GM23338 (cell line): ENCODE data around the gene MFAP4. TPM values are rescaled to one million over a fixed set of nuclear protein-coding genes. Genes with fewer than 3 reads are reported as not detected.

Experiments used
- ATAC-seq: fragments of 200-7000 bp; cut with Tn5 transposase; 3 replicates; pipeline ENCODE4 v1.9.1; 2020
- DNase-seq: peaks from one replicate; pipeline ENCODE4 v3.0.0-alpha.2; 2015; ENCODE audit warnings: low spot score
- H2AFZ ChIP-seq: fragments of 200-600 bp; sonication (generic); 2 replicates; pipeline ENCODE4 v1.8.0; 2016; ENCODE audit warnings: antibody characterized with exemption, mild to moderate bottlenecking, moderate library complexity
- H3F3A ChIP-seq: fragments of 200-600 bp; sonication (generic); replicated peaks from 2 replicates; pipeline ENCODE4 v1.8.0; 2017; ENCODE audit warnings: antibody characterized with exemption, mixed run types, low read depth
- H3K27ac ChIP-seq: fragments of 200-600 bp; sonication (generic); 2 replicates; pipeline ENCODE4 v1.6.1; 2016; ENCODE audit warnings: low read depth
- H3K27me3 ChIP-seq: fragments of 200-600 bp; sonication (generic); 2 replicates; pipeline ENCODE4 v1.8.0; 2016; ENCODE audit warnings: mild to moderate bottlenecking, mixed run types, moderate library complexity; ENCODE audit not compliant: insufficient read depth
- H3K36me3 ChIP-seq: fragments of 200-600 bp; sonication (generic); 2 replicates; pipeline ENCODE4 v1.8.0; 2016; ENCODE audit warnings: mild to moderate bottlenecking; ENCODE audit not compliant: insufficient read depth
- H3K4me1 ChIP-seq: fragments of 200-600 bp; sonication (generic); 2 replicates; pipeline ENCODE4 v1.8.0; 2016; ENCODE audit warnings: mild to moderate bottlenecking, moderate library complexity; ENCODE audit not compliant: insufficient read depth
- H3K4me2 ChIP-seq: fragments of 200-600 bp; sonication (generic); 2 replicates; pipeline ENCODE4 v1.7.1; 2017; ENCODE audit warnings: mixed run types
- H3K4me3 ChIP-seq: fragments of 200-600 bp; sonication (generic); 2 replicates; pipeline ENCODE4 v1.6.1; 2016; ENCODE audit warnings: mixed run types
- H3K79me2 ChIP-seq: fragments of 200-600 bp; sonication (generic); replicated peaks from 2 replicates; pipeline ENCODE4 v1.8.0; 2017; ENCODE audit warnings: mild to moderate bottlenecking; ENCODE audit not compliant: insufficient read depth
- H3K9me2 ChIP-seq: fragments of 200-600 bp; sonication (generic); 2 replicates; pipeline ENCODE4 v1.8.0; 2017; ENCODE audit not compliant: insufficient read depth
- H4K20me1 ChIP-seq: fragments of 200-600 bp; sonication (generic); replicated peaks from 2 replicates; pipeline ENCODE4 v1.8.0; 2017; ENCODE audit warnings: mild to moderate bottlenecking; ENCODE audit not compliant: insufficient read depth
- H3K27ac Mint-ChIP-seq: 2 replicates; pipeline ENCODE4 v1.8.0; 2020; ENCODE audit warnings: inconsistent platforms, mild to moderate bottlenecking, moderate library complexity, mixed read lengths
- H3K27me3 Mint-ChIP-seq: 3 replicates; pipeline ENCODE4 v1.8.0; 2022; ENCODE audit warnings: low read depth, mild to moderate bottlenecking, moderate library complexity, mixed read lengths, inconsistent platforms; ENCODE audit not compliant: insufficient read depth, poor library complexity
- H3K36me3 Mint-ChIP-seq: 3 replicates; pipeline ENCODE4 v1.8.0; 2021; ENCODE audit warnings: low read depth, mild to moderate bottlenecking, inconsistent platforms, moderate library complexity, mixed read lengths
- H3K4me1 Mint-ChIP-seq: 3 replicates; pipeline ENCODE4 v1.8.0; 2020; ENCODE audit warnings: mild to moderate bottlenecking, inconsistent platforms, mixed read lengths
- H3K4me3 Mint-ChIP-seq: 3 replicates; pipeline ENCODE4 v1.8.0; 2021; ENCODE audit warnings: moderate library complexity, mild to moderate bottlenecking, inconsistent platforms, mixed read lengths
- H3K9me3 Mint-ChIP-seq: 3 replicates; pipeline ENCODE4 v1.8.0; 2020; ENCODE audit warnings: moderate library complexity, mild to moderate bottlenecking, inconsistent platforms, mixed read lengths
- CREB1 ChIP-seq: fragments of 250-450 bp; sonication (Bioruptor Pico); IDR thresholded peaks from 2 replicates; pipeline ENCODE4 v1.5.0; 2020; ENCODE audit warnings: low read depth, mild to moderate bottlenecking, moderate library complexity
- CTCF ChIP-seq, 2 experiments: fragments of 200-600 bp in 1 of 2; sonication (generic) in 1 of 2; conservative IDR thresholded peaks; 2 replicates each; pipeline versions ENCODE4 v1.5.1 to v1.6.1; 2016 to 2017; ENCODE audit warnings: antibody characterized with exemption in 2 of 2, low read depth in 2 of 2, mild to moderate bottlenecking in 2 of 2, moderate library complexity in 1 of 2
- ETS1 ChIP-seq: IDR thresholded peaks from 2 replicates; pipeline ENCODE4 v1.6.1; 2016; ENCODE audit warnings: antibody characterized with exemption
- EZH2 ChIP-seq: fragments of 200-600 bp; sonication (generic); IDR thresholded peaks from one replicate; pipeline ENCODE4 v1.8.0; 2017; ENCODE audit warnings: antibody characterized with exemption, mild to moderate bottlenecking, low read depth; ENCODE audit not compliant: unreplicated experiment
- EZH2phosphoT487 ChIP-seq: fragments of 200-600 bp; sonication (generic); IDR thresholded peaks from one replicate; pipeline ENCODE4 v1.8.1; 2018; ENCODE audit warnings: antibody characterized with exemption; ENCODE audit not compliant: unreplicated experiment
- JUNB ChIP-seq: IDR thresholded peaks from one replicate; pipeline ENCODE4 v1.6.1; 2016; ENCODE audit warnings: antibody characterized with exemption; ENCODE audit not compliant: unreplicated experiment
- NANOG ChIP-seq: IDR thresholded peaks from 2 replicates; pipeline ENCODE4 v1.6.1; 2016; ENCODE audit warnings: antibody characterized with exemption, borderline replicate concordance
- POLR2AphosphoS5 ChIP-seq: IDR thresholded peaks from 2 replicates; pipeline ENCODE4 v1.6.1; 2016; ENCODE audit warnings: antibody characterized with exemption, low read depth
- STAT1 ChIP-seq: IDR thresholded peaks from one replicate; pipeline ENCODE4 v1.6.1; 2016; ENCODE audit warnings: antibody characterized with exemption; ENCODE audit not compliant: unreplicated experiment
- ZNF114 ChIP-seq: fragments of 250-450 bp; sonication (Bioruptor Pico); IDR thresholded peaks from 2 replicates; pipeline ENCODE4 v1.5.0; 2020; ENCODE audit warnings: mild to moderate bottlenecking, moderate library complexity
- ZNF331 ChIP-seq: fragments of 250-450 bp; sonication (Bioruptor Pico); IDR thresholded peaks from 2 replicates; pipeline ENCODE4 v1.5.0; 2020; ENCODE audit warnings: low read depth, mild to moderate bottlenecking, moderate library complexity
- polyA plus RNA-seq: library from polyadenylated mRNA; unstranded; fragments of >200 nt; fragmentation: Nextera tagmentation; extraction: Ambion mirVana; gene quantifications from 2 replicates; pipeline ENCODE4 v1.2.1, GENCODE V29; 2016
- total RNA-seq: library from RNA; depleted of rRNA; stranded (reverse); fragments of >200 nt; shearing (Covaris generic); gene quantifications from 2 replicates; pipeline ENCODE4 v1.2.3, GENCODE V29; 2014
- TF ChIP-seq, protein P1 (sequence below): IDR thresholded peaks from one replicate; pipeline ENCODE4 v1.6.1; 2018; ENCODE audit warnings: antibody characterized with exemption; ENCODE audit not compliant: unreplicated experiment
- TF ChIP-seq, protein P2 (sequence below): fragments of 250-450 bp; sonication (Bioruptor Pico); IDR thresholded peaks from 2 replicates; pipeline ENCODE4 v1.5.0; 2020; ENCODE audit warnings: mild to moderate bottlenecking, moderate library complexity

MFAP4 gene
- total and polyA plus RNA-seq, 2 experiments from 2014 or later: 7.7 to 9.7 TPM

GRCh38 chr17:19369846-19370492 lies 17.0 kb downstream of the MFAP4 start:
- no peak overlapping the region for H3K4me3 ChIP-seq
- ATAC-seq (no peak), DNase-seq (no peak)
- Mint-ChIP-seq H3K4me3 (no peak overlapping the region; the same call in 2 of the 3 replicates), H3K36me3 (no peaks in the 10 kb centered on the region; the same call in 2 of the 3 replicates), H3K4me1 (peaks cover 12% of the 10 kb centered on the region), H3K27me3 (peaks cover 5% of the 10 kb centered on the region), H3K9me3 (no peaks in the 10 kb centered on the region; the same call in 2 of the 3 replicates), H3K27ac (no peak overlapping the region)
- no peaks in the 10 kb centered on the region for H3K9me2 ChIP-seq
- no peaks in the 10 kb centered on the region for H3F3A ChIP-seq
- peaks cover 5% of the 10 kb centered on the region for H3K4me1 ChIP-seq
- no peak overlapping the region for H3K4me2 ChIP-seq
- no peaks in the 10 kb centered on the region for H3K27me3 ChIP-seq
- no peaks in the 10 kb centered on the region for H4K20me1 ChIP-seq
- no peak overlapping the region for H2AFZ ChIP-seq
- 0 out of 2 replicates have a peak, but pooled peaks cover 3% of the 10 kb centered on the region for H3K79me2 ChIP-seq
- no peaks in the 10 kb centered on the region for H3K36me3 ChIP-seq
- no peak overlapping the region for H3K27ac ChIP-seq
- TF ChIP-seq CREB1 (CRISPR knock-in tag) (no peak), EZH2phosphoT487 (no peak), STAT1 (no peak), ZNF331 (CRISPR knock-in tag) (no peak), ZNF114 (CRISPR knock-in tag) (no peak), CTCF (conservative IDR thresholded peaks at IDR 0.05; ENCODE audit: low read depth in 2 of 2) (no peak), POLR2AphosphoS5 (no peak), NANOG (no peak), JUNB (no peak), ETS1 (no peak), EZH2 (no peak)
- TF ChIP-seq, protein P1, sequence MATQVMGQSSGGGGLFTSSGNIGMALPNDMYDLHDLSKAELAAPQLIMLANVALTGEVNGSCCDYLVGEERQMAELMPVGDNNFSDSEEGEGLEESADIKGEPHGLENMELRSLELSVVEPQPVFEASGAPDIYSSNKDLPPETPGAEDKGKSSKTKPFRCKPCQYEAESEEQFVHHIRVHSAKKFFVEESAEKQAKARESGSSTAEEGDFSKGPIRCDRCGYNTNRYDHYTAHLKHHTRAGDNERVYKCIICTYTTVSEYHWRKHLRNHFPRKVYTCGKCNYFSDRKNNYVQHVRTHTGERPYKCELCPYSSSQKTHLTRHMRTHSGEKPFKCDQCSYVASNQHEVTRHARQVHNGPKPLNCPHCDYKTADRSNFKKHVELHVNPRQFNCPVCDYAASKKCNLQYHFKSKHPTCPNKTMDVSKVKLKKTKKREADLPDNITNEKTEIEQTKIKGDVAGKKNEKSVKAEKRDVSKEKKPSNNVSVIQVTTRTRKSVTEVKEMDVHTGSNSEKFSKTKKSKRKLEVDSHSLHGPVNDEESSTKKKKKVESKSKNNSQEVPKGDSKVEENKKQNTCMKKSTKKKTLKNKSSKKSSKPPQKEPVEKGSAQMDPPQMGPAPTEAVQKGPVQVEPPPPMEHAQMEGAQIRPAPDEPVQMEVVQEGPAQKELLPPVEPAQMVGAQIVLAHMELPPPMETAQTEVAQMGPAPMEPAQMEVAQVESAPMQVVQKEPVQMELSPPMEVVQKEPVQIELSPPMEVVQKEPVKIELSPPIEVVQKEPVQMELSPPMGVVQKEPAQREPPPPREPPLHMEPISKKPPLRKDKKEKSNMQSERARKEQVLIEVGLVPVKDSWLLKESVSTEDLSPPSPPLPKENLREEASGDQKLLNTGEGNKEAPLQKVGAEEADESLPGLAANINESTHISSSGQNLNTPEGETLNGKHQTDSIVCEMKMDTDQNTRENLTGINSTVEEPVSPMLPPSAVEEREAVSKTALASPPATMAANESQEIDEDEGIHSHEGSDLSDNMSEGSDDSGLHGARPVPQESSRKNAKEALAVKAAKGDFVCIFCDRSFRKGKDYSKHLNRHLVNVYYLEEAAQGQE: no peak
- TF ChIP-seq, protein P2, sequence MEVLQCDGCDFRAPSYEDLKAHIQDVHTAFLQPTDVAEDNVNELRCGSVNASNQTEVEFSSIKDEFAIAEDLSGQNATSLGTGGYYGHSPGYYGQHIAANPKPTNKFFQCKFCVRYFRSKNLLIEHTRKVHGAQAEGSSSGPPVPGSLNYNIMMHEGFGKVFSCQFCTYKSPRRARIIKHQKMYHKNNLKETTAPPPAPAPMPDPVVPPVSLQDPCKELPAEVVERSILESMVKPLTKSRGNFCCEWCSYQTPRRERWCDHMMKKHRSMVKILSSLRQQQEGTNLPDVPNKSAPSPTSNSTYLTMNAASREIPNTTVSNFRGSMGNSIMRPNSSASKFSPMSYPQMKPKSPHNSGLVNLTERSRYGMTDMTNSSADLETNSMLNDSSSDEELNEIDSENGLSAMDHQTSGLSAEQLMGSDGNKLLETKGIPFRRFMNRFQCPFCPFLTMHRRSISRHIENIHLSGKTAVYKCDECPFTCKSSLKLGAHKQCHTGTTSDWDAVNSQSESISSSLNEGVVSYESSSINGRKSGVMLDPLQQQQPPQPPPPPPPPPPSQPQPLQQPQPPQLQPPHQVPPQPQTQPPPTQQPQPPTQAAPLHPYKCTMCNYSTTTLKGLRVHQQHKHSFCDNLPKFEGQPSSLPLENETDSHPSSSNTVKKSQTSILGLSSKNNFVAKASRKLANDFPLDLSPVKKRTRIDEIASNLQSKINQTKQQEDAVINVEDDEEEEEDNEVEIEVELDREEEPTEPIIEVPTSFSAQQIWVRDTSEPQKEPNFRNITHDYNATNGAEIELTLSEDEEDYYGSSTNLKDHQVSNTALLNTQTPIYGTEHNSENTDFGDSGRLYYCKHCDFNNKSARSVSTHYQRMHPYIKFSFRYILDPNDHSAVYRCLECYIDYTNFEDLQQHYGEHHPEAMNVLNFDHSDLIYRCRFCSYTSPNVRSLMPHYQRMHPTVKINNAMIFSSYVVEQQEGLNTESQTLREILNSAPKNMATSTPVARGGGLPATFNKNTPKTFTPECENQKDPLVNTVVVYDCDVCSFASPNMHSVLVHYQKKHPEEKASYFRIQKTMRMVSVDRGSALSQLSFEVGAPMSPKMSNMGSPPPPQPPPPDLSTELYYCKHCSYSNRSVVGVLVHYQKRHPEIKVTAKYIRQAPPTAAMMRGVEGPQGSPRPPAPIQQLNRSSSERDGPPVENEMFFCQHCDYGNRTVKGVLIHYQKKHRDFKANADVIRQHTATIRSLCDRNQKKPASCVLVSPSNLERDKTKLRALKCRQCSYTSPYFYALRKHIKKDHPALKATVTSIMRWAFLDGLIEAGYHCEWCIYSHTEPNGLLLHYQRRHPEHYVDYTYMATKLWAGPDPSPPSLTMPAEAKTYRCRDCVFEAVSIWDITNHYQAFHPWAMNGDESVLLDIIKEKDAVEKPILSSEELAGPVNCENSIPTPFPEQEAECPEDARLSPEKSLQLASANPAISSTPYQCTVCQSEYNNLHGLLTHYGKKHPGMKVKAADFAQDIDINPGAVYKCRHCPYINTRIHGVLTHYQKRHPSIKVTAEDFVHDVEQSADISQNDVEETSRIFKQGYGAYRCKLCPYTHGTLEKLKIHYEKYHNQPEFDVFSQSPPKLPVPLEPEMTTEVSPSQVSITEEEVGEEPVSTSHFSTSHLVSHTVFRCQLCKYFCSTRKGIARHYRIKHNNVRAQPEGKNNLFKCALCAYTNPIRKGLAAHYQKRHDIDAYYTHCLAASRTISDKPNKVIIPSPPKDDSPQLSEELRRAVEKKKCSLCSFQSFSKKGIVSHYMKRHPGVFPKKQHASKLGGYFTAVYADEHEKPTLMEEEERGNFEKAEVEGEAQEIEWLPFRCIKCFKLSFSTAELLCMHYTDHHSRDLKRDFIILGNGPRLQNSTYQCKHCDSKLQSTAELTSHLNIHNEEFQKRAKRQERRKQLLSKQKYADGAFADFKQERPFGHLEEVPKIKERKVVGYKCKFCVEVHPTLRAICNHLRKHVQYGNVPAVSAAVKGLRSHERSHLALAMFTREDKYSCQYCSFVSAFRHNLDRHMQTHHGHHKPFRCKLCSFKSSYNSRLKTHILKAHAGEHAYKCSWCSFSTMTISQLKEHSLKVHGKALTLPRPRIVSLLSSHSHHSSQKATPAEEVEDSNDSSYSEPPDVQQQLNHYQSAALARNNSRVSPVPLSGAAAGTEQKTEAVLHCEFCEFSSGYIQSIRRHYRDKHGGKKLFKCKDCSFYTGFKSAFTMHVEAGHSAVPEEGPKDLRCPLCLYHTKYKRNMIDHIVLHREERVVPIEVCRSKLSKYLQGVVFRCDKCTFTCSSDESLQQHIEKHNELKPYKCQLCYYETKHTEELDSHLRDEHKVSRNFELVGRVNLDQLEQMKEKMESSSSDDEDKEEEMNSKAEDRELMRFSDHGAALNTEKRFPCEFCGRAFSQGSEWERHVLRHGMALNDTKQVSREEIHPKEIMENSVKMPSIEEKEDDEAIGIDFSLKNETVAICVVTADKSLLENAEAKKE: no peak
